ENCODE data around the gene STK4. TPM values are rescaled to one million over a fixed set of nuclear protein-coding genes. Genes with fewer than 3 reads are reported as not detected.

STK4 gene
- total and polyA plus RNA-seq, 9 donors = 8.3 to 27.5 (median 19.6) TPM

DNA sequence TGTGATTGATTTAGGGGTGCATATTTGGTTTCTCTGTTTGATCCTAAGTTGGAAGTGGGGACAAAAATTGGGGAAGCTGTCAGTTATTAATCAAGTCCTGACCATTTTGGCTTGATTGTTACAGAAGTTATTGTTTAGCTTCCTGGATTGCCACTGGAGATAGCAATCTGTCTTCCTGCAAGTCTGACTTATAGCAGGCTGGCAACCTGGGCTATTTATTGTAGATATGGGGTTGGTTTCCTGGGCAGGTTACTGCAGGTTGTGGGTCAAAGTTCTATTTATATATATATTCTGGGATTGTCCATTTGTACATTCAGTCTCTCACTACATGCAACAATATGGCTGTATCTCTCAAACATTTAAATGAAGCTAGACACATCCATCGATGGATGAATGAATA lies 116.8 kb downstream of the STK4 start:
- intact Hi-C loops (cut with DNase I) = no loop called here
- Histone ChIP-seq H3K4me3 (no peak overlapping the region), H3K27me3 (no peaks in the 10 kb centered on the region), H3K36me3 (no peaks in the 10 kb centered on the region), H3K27ac (no peak overlapping the region), H3K9me3 (no peaks in the 10 kb centered on the region), H3K4me1 (ENCODE audit: insufficient read depth) (no peaks in the 10 kb centered on the region)
- no peak for TF ChIP-seq EP300 (IDR thresholded peaks at IDR 0.05)
- TF ChIP-seq, protein P1, sequence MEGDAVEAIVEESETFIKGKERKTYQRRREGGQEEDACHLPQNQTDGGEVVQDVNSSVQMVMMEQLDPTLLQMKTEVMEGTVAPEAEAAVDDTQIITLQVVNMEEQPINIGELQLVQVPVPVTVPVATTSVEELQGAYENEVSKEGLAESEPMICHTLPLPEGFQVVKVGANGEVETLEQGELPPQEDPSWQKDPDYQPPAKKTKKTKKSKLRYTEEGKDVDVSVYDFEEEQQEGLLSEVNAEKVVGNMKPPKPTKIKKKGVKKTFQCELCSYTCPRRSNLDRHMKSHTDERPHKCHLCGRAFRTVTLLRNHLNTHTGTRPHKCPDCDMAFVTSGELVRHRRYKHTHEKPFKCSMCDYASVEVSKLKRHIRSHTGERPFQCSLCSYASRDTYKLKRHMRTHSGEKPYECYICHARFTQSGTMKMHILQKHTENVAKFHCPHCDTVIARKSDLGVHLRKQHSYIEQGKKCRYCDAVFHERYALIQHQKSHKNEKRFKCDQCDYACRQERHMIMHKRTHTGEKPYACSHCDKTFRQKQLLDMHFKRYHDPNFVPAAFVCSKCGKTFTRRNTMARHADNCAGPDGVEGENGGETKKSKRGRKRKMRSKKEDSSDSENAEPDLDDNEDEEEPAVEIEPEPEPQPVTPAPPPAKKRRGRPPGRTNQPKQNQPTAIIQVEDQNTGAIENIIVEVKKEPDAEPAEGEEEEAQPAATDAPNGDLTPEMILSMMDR (IDR thresholded peaks at IDR 0.05) = no peak
- no peak for TF ChIP-seq POLR2A (IDR thresholded peaks at IDR 0.05)
- WGBS, 3 donors = 97 to 100% (median 100%) methylated on average over 1 of the region's 1 CpG
- DNase-seq = no peak

GRCh38 chr20:45085289-45085688 lies 119.0 kb downstream of the STK4 start:
- H3K4me1 ChIP-seq (ENCODE audit: insufficient read depth) = no peaks in the 10 kb centered on the region
- intact Hi-C loops (cut with DNase I) = no loop called here
- DNase-seq = no peak
- TF ChIP-seq, protein P1 (IDR thresholded peaks at IDR 0.05) = no peak
- no peak for TF ChIP-seq POLR2A (IDR thresholded peaks at IDR 0.05)
- no peak for TF ChIP-seq EP300 (IDR thresholded peaks at IDR 0.05)
- WGBS, 3 donors = 73 to 83% (median 76%) methylated on average over 2 of the region's 2 CpGs
- H3K9me3 ChIP-seq = no peaks in the 10 kb centered on the region
- H3K36me3 ChIP-seq = no peaks in the 10 kb centered on the region
- H3K27me3 ChIP-seq = no peaks in the 10 kb centered on the region
- H3K27ac ChIP-seq = no peak overlapping the region
- no peak overlapping the region for H3K4me3 ChIP-seq

- intact Hi-C loops (cut with DNase I) = no loop called here
- DNase-seq = no peak
- no peaks in the 10 kb centered on the region for H3K27me3 ChIP-seq
- no peak overlapping the region for H3K4me3 ChIP-seq
- TF ChIP-seq EP300 (IDR thresholded peaks at IDR 0.05) (no peak), POLR2A (IDR thresholded peaks at IDR 0.05) (no peak)
- TF ChIP-seq, protein P1 (IDR thresholded peaks at IDR 0.05) = no peak
- H3K27ac ChIP-seq = no peak overlapping the region
- no peaks in the 10 kb centered on the region for H3K4me1 ChIP-seq (ENCODE audit: insufficient read depth)
- WGBS, 3 donors = 91 to 100% (median 96%) methylated on average over 1 of the region's 1 CpG
- H3K9me3 ChIP-seq = no peaks in the 10 kb centered on the region
- no peaks in the 10 kb centered on the region for H3K36me3 ChIP-seq
These were observed 119.6 kb downstream of the STK4 start for GRCh38 chr20:45085867-45086266.

DNA sequence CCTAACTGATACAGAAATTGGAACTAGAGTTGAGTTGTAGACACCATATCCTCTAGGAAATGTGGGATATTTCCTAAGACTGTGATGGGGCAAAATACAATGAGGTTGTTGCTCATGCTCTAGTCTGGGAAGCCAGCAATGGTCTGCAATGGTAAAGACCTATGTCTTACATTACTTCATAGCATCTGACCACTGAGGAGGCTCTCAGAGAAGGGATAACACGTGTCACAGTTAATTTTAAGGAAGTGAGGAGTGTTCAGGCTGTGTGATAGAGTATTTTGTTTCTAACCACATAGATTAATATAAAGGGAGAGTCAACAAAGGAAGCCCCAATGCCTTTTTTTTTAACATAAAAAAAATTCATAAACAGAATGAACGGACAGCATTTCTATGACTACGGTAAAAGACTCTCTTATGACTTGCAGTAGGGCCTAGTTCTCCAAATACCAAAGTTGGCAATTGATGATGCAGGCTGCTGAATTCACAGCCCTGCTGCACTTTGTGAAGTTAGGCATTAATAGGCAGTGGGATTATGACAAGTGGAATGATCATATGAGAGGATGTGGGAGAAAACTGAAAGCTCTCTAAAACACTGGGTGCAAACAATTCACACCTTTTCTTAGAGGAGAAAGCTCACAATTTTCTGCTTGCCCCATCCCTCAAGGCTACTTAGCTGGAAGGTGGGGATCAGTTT lies 120.9 kb downstream of the STK4 start:
- no peak for DNase-seq
- Histone ChIP-seq H3K36me3 (no peaks in the 10 kb centered on the region), H3K4me3 (no peak overlapping the region), H3K4me1 (ENCODE audit: insufficient read depth) (no peaks in the 10 kb centered on the region), H3K27ac (no peak overlapping the region), H3K27me3 (no peaks in the 10 kb centered on the region), H3K9me3 (no peaks in the 10 kb centered on the region)
- intact Hi-C loops (cut with DNase I) = no loop called here
- TF ChIP-seq, protein P1 (IDR thresholded peaks at IDR 0.05) = no peak
- no peak for TF ChIP-seq POLR2A (IDR thresholded peaks at IDR 0.05)
- no peak for TF ChIP-seq EP300 (IDR thresholded peaks at IDR 0.05)
- WGBS, 3 donors = 88 to 90% (median 89%) methylated on average over 3 of the region's 3 CpGs

All from ovary (tissue), 9 donors.